Kidney epithelial cell (primary cell): ENCODE measurements around the gene FAM241A. TPM values are rescaled to one million over a fixed set of nuclear protein-coding genes. Genes with fewer than 3 reads are reported as not detected.

ENCODE experiments used
- DNase-seq: peaks from one replicate; pipeline ENCODE4 v3.0.0-alpha.2; 2010; ENCODE audit warnings: low read depth
- H3K27me3 ChIP-seq: 2 replicates; pipeline ENCODE4 v1.6.0; 2011; ENCODE audit warnings: low read length; ENCODE audit not compliant: control insufficient read depth, insufficient read depth
- H3K36me3 ChIP-seq: 2 replicates; pipeline ENCODE4 v1.5.1; 2011; ENCODE audit warnings: low read length; ENCODE audit not compliant: control insufficient read depth, insufficient read depth
- H3K4me3 ChIP-seq: 2 replicates; pipeline ENCODE4 v1.5.1; 2011; ENCODE audit warnings: low read depth, mild to moderate bottlenecking, control low read depth, low read length
- CTCF ChIP-seq: IDR thresholded peaks from 2 replicates; pipeline ENCODE4 v1.5.1; 2011; ENCODE audit warnings: mild to moderate bottlenecking, moderate library complexity, low read length, control low read depth, inconsistent platforms; ENCODE audit not compliant: insufficient read depth, poor library complexity, severe bottlenecking
- total RNA-seq: library from RNA; depleted of rRNA; stranded (reverse); fragments of >200 nt; gene quantifications from 2 replicates; pipeline ENCODE4 v1.2.3, GENCODE V29; 2015

The FAM241A gene
- total RNA-seq, 1 donor from 2014 or later: 1.5 TPM

GRCh38 chr4:112222219-112222955 is 77.1 kb downstream of the FAM241A start:
- TF ChIP-seq CTCF: no peak
- DNase-seq: no peak
- Histone ChIP-seq H3K4me3 (no peak overlapping the region), H3K27me3 (no peaks in the 10 kb centered on the region), H3K36me3 (no peaks in the 10 kb centered on the region)

GRCh38 chr4:112225157-112225556 is 79.9 kb downstream of the FAM241A start:
- DNase-seq: no peak
- no peak overlapping the region for H3K4me3 ChIP-seq
- H3K27me3 ChIP-seq: no peaks in the 10 kb centered on the region
- TF ChIP-seq CTCF: no peak
- no peaks in the 10 kb centered on the region for H3K36me3 ChIP-seq

GRCh38 chr4:112230879-112231778 is 85.9 kb downstream of the FAM241A start:
- TF ChIP-seq CTCF: no peak
- Histone ChIP-seq H3K4me3 (peak overlapping the region; percentile 94), H3K27me3 (no peaks in the 10 kb centered on the region), H3K36me3 (no peaks in the 10 kb centered on the region)
- DNase-seq: peak; percentile 75

GRCh38 chr4:112231779-112232713 is 86.8 kb downstream of the FAM241A start, which contains the start of gene AP1AR:
Gene AP1AR (plus strand): TSS chr4:112231787. CDS start chr4:112232092, 305 bp downstream.
- peak; percentile 50 for TF ChIP-seq CTCF

GRCh38 chr4:112234952-112235609 is 89.8 kb downstream of the FAM241A start:
- Histone ChIP-seq H3K36me3 (no peaks in the 10 kb centered on the region), H3K27me3 (no peaks in the 10 kb centered on the region), H3K4me3 (no peak overlapping the region)
- peak; percentile 81 for TF ChIP-seq CTCF
- DNase-seq: peak; percentile 52

More at GRCh38 chr4:112231779-112232713, 86.8 kb downstream of the FAM241A start, which contains the start of gene AP1AR:
- Histone ChIP-seq H3K27me3 (no peaks in the 10 kb centered on the region), H3K36me3 (no peaks in the 10 kb centered on the region), H3K4me3 (peak within 1 kb of the TSS; percentile 94)
- no peak for DNase-seq
